Parathyroid adenoma (tissue), 2 donors: ENCODE data around the gene ZAP70.
A peak's percentile ranks its signal among the peaks of the same experiment; 100 is the strongest.

Experiments
- H2AFZ ChIP-seq: fragments of 300-600 bp; sonication (generic); one replicate; pipeline ENCODE4 v1.7.0; 2017; ENCODE audit warnings: antibody characterized with exemption, mild to moderate bottlenecking
- H3K27ac ChIP-seq: fragments of 300-600 bp; sonication (generic); one replicate; pipeline ENCODE4 v1.7.0; 2017
- H3K27me3 ChIP-seq: fragments of 300-600 bp; sonication (generic); one replicate; pipeline ENCODE4 v1.7.0; 2017; ENCODE audit warnings: low read length; ENCODE audit not compliant: control insufficient read depth, insufficient read depth
- H3K36me3 ChIP-seq: fragments of 300-600 bp; sonication (generic); one replicate; pipeline ENCODE4 v1.7.0; 2017; ENCODE audit warnings: low read length; ENCODE audit not compliant: control insufficient read depth, insufficient read depth
- H3K4me1 ChIP-seq: fragments of 300-600 bp; sonication (generic); one replicate; pipeline ENCODE4 v1.7.0; 2017; ENCODE audit warnings: control low read depth
- H3K4me2 ChIP-seq: fragments of 300-600 bp; sonication (generic); one replicate; pipeline ENCODE4 v1.7.0; 2017; ENCODE audit warnings: low read length
- H3K4me3 ChIP-seq: fragments of 300-600 bp; sonication (generic); one replicate; pipeline ENCODE4 v1.7.0; 2017; ENCODE audit warnings: low read depth, low read length
- H3K79me2 ChIP-seq: fragments of 300-600 bp; sonication (generic); one replicate; pipeline ENCODE4 v1.7.0; 2017; ENCODE audit warnings: control low read depth
- H3K9ac ChIP-seq: fragments of 300-600 bp; sonication (generic); one replicate; pipeline ENCODE4 v1.7.0; 2017; ENCODE audit warnings: mild to moderate bottlenecking
- H3K9me3 ChIP-seq: fragments of 300-600 bp; sonication (generic); one replicate; pipeline ENCODE4 v1.7.0; 2017; ENCODE audit warnings: low read length; ENCODE audit not compliant: control insufficient read depth
- TF ChIP-seq, protein P1 (sequence below): fragments of 300-600 bp; sonication (generic); IDR thresholded peaks from one replicate; pipeline ENCODE4 v1.7.0; 2017; ENCODE audit warnings: antibody characterized with exemption, mild to moderate bottlenecking
- donor health status: primary hyperparathyroidism.

The ZAP70 gene

DNA sequence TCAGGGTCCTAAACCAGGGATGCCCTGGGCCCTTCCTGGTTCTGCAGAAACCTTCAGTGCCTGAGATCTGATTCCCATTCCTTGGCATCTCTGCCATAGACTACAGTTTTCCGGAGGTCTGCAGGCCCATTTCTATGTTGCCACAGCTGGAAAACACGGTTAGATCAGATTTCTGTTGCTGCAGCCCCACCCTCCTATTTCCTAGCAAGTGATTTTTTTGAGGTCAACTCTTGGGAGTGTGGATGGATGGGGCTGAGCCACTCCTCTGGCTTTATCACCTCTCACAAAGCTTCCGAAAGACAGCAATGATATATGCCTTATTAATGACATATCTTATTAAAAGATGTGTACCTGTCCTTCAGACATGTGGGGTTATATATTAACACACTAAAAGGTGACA, 56.3 kb downstream of the ZAP70 start:
- no peak overlapping the region for H3K27ac ChIP-seq
- no peak overlapping the region for H3K4me2 ChIP-seq
- TF ChIP-seq, protein P1, sequence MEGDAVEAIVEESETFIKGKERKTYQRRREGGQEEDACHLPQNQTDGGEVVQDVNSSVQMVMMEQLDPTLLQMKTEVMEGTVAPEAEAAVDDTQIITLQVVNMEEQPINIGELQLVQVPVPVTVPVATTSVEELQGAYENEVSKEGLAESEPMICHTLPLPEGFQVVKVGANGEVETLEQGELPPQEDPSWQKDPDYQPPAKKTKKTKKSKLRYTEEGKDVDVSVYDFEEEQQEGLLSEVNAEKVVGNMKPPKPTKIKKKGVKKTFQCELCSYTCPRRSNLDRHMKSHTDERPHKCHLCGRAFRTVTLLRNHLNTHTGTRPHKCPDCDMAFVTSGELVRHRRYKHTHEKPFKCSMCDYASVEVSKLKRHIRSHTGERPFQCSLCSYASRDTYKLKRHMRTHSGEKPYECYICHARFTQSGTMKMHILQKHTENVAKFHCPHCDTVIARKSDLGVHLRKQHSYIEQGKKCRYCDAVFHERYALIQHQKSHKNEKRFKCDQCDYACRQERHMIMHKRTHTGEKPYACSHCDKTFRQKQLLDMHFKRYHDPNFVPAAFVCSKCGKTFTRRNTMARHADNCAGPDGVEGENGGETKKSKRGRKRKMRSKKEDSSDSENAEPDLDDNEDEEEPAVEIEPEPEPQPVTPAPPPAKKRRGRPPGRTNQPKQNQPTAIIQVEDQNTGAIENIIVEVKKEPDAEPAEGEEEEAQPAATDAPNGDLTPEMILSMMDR, result no peak
- H3K79me2 ChIP-seq, result no peaks in the 10 kb centered on the region
- peaks cover 7% of the 10 kb centered on the region for H3K4me1 ChIP-seq
- H3K9ac ChIP-seq, result no peak overlapping the region
- H2AFZ ChIP-seq, result no peak overlapping the region
- no peak overlapping the region for H3K4me3 ChIP-seq
- H3K9me3 ChIP-seq, result no peaks in the 10 kb centered on the region
- no peaks in the 10 kb centered on the region for H3K27me3 ChIP-seq
- no peaks in the 10 kb centered on the region for H3K36me3 ChIP-seq

DNA sequence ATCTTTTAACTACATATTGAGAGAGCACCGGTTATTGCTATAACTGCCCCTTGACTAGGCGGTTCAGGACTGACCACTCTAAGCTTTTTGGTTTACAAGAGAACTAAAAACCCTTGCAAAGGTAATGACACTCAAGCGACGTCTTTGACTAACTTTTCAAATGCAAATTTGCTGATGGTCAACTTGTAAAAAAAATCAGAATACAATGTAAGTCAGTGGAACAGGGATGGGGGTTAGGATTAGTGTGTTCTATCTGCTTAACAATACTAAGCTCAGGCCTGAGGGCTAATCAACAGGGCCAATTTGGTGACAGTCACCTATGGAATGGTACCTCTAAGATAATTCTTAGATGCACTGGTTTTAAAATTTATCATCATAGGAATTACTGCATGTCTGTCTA, 57.1 kb downstream of the ZAP70 start:
- no peak overlapping the region for H3K4me3 ChIP-seq
- no peak overlapping the region for H3K4me2 ChIP-seq
- no peak overlapping the region for H3K27ac ChIP-seq
- no peaks in the 10 kb centered on the region for H3K9me3 ChIP-seq
- no peak overlapping the region for H2AFZ ChIP-seq
- peaks cover 7% of the 10 kb centered on the region for H3K4me1 ChIP-seq
- H3K27me3 ChIP-seq, result no peaks in the 10 kb centered on the region
- H3K36me3 ChIP-seq, result no peaks in the 10 kb centered on the region
- H3K9ac ChIP-seq, result no peak overlapping the region
- H3K79me2 ChIP-seq, result no peaks in the 10 kb centered on the region
- TF ChIP-seq, protein P1, result no peak

DNA sequence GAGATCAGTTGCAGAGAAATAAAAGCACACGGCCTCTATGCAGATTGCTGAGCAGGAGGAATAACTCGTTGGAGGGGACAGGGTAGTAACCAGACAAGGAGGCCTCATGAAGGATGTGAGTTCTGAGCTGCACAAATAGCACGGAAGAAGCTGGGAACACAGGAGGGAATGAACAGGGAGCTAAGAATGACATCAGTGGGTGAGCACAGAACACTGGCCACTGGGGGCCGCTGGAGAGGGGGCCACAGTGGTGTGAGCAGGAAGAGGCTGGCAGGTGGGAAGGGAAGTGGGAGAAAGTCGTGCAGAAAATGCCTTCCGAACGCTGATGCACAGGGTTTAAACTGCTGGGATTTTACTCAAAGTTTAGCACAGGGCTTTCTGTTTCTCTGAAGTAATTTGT, 61.0 kb downstream of the ZAP70 start:
- no peaks in the 10 kb centered on the region for H3K79me2 ChIP-seq
- H3K4me2 ChIP-seq, result no peak overlapping the region
- TF ChIP-seq, protein P1, result peak; percentile 36
- no peak overlapping the region for H3K4me3 ChIP-seq
- no peak overlapping the region for H3K9ac ChIP-seq
- H3K36me3 ChIP-seq, result no peaks in the 10 kb centered on the region
- H3K27me3 ChIP-seq, result no peaks in the 10 kb centered on the region
- H2AFZ ChIP-seq, result no peak overlapping the region
- H3K9me3 ChIP-seq, result no peaks in the 10 kb centered on the region
- no peaks in the 10 kb centered on the region for H3K4me1 ChIP-seq
- no peak overlapping the region for H3K27ac ChIP-seq

DNA sequence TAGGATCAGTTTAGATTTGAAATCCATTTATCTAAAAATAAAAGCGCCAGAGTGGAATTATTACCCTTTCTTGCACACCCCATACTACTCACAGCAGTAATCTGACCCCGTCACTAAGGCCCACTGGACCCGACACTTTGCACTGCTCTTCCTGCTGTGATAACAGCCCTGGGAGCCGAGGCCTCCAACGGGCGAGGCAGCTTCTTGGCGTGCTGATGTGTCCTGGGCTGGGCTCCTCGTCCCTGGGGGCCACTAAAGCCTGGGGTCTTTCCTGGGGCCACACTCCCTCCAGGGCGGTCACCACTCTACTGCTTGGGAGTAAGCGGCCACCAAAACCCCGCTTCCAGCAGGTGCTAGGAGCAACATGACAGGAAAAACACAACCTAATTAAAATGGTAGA, 61.7 kb downstream of the ZAP70 start:
- no peaks in the 10 kb centered on the region for H3K9me3 ChIP-seq
- H3K79me2 ChIP-seq, result no peaks in the 10 kb centered on the region
- H2AFZ ChIP-seq, result no peak overlapping the region
- H3K27ac ChIP-seq, result no peak overlapping the region
- H3K36me3 ChIP-seq, result no peaks in the 10 kb centered on the region
- H3K4me3 ChIP-seq, result no peak overlapping the region
- TF ChIP-seq, protein P1, result no peak
- H3K4me2 ChIP-seq, result no peak overlapping the region
- no peaks in the 10 kb centered on the region for H3K4me1 ChIP-seq
- no peaks in the 10 kb centered on the region for H3K27me3 ChIP-seq
- H3K9ac ChIP-seq, result no peak overlapping the region

DNA sequence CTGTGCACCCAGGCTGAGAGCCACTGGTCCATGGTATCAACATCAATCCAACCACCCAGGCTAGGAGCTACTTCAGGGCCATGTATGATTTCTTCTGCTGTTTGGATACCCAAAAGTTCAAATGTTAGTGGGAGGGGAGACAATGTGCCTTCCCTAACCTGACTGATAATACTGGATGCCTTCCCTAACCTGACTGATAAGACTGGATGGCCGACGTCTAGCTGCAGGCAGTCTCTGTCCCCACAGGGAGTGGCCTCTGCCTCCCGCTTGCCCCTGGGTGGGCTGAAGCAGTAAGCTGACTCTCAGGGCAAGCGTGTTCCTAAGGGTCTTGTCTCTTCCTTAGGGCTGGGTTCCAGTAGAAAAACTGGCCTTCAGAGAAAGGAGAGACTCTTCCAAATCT, 65.8 kb downstream of the ZAP70 start:
- Histone ChIP-seq H3K4me1 (peaks cover 7% of the 10 kb centered on the region), H3K27ac (no peak overlapping the region), H2AFZ (no peak overlapping the region), H3K36me3 (no peaks in the 10 kb centered on the region), H3K79me2 (peaks cover 15% of the 10 kb centered on the region), H3K27me3 (no peaks in the 10 kb centered on the region), H3K9me3 (no peaks in the 10 kb centered on the region), H3K9ac (no peak overlapping the region), H3K4me3 (no peak overlapping the region), H3K4me2 (no peak overlapping the region)
- TF ChIP-seq, protein P1, result no peak
